H1 (cell line): ENCODE data around the gene SETD9. TPM values are rescaled to one million over a fixed set of nuclear protein-coding genes. Genes with fewer than 3 reads are reported as not detected.

Experiments
- CTCF ChIA-PET: fragments of 300-600 bp; sonication (Branson Sonifier 250); formaldehyde crosslinking; loops from one replicate; lab custom pipeline; 2021; ENCODE audit not compliant: partially characterized antibody; lab: Charles Lee
- POLR2A ChIA-PET: fragments of 300-600 bp; sonication (Branson Sonifier 250); formaldehyde crosslinking; loops from one replicate; lab custom pipeline; 2021; ENCODE audit warnings: inconsistent platforms; ENCODE audit not compliant: partially characterized antibody; lab: Charles Lee
- DNase-seq, 2 experiments: peaks; one replicate each; pipeline versions ENCODE4 v3.0.0 to v3.0.0-alpha.2; 2010 to 2022; ENCODE audit warnings: low spot score in 2 of 2, low read depth in 1 of 2, mixed read lengths in 1 of 2
- FAIRE-seq: peaks from 2 replicates; lab custom pipeline; 2011; peaks lifted over from hg19 to GRCh38; lab: Jason Lieb, UNC
- H2AFZ ChIP-seq: 2 replicates; pipeline ENCODE4 v1.8.1; 2012; ENCODE audit warnings: low read length, inconsistent platforms
- H2AK5ac ChIP-seq: 2 replicates; pipeline ENCODE4 v1.6.1; 2013; ENCODE audit warnings: low read depth, low read length
- H2BK120ac ChIP-seq: replicated peaks from 2 replicates; pipeline ENCODE3; 2013; ENCODE audit warnings: low read depth, low read length, inconsistent platforms
- H2BK12ac ChIP-seq: 2 replicates; pipeline ENCODE4 v1.6.1; 2013; ENCODE audit warnings: low read depth, low read length
- H2BK15ac ChIP-seq: 2 replicates; pipeline ENCODE4 v1.6.1; 2013; ENCODE audit warnings: low read length
- H2BK20ac ChIP-seq: 2 replicates; pipeline ENCODE4 v1.6.1; 2013; ENCODE audit warnings: low read length
- H2BK5ac ChIP-seq: 2 replicates; pipeline ENCODE4 v1.6.1; 2013; ENCODE audit warnings: low read depth, low read length
- H3K14ac ChIP-seq: 2 replicates; pipeline ENCODE4 v1.6.1; 2013; ENCODE audit warnings: inconsistent platforms; ENCODE audit not compliant: insufficient read length
- H3K18ac ChIP-seq: 2 replicates; pipeline ENCODE4 v1.6.1; 2013; ENCODE audit warnings: low read length; ENCODE audit errors: extremely low read depth
- H3K23ac ChIP-seq: 2 replicates; pipeline ENCODE4 v1.6.1; 2013; ENCODE audit warnings: inconsistent platforms; ENCODE audit not compliant: insufficient read length
- H3K23me2 ChIP-seq: 2 replicates; pipeline ENCODE4 v1.6.1; 2013; ENCODE audit warnings: low read depth, low read length
- H3K27ac ChIP-seq: 2 replicates; pipeline ENCODE4 v1.6.1; 2011; ENCODE audit warnings: low read depth, low read length, inconsistent platforms
- H3K27me3 ChIP-seq, 4 experiments: replicated peaks in 1 of 4; 1 replicate in 1 of 4; 2 replicates in 3 of 4; pipeline versions ENCODE4 v1.6.1 to v1.8.1; 2011 to 2013; ENCODE audit warnings: low read length in 3 of 4, mild to moderate bottlenecking in 3 of 4, inconsistent platforms in 2 of 4, mixed read lengths in 2 of 4, moderate library complexity in 1 of 4; ENCODE audit not compliant: control insufficient read depth in 3 of 4, insufficient read depth in 3 of 4; ENCODE audit errors: extremely low read depth in 1 of 4
- H3K36me3 ChIP-seq, 4 experiments: 2 replicates each; pipeline versions ENCODE4 v1.6.1 to v1.8.1; 2011 to 2013; ENCODE audit warnings: mild to moderate bottlenecking in 4 of 4, low read length in 3 of 4, moderate library complexity in 2 of 4, control low read depth in 1 of 4, inconsistent platforms in 1 of 4; ENCODE audit not compliant: insufficient read depth in 4 of 4, control insufficient read depth in 2 of 4
- H3K4ac ChIP-seq: replicated peaks from 2 replicates; pipeline ENCODE3; 2013; ENCODE audit warnings: low read length, low read depth, mixed read lengths, inconsistent platforms; ENCODE audit not compliant: insufficient read length
- H3K4me1 ChIP-seq, 4 experiments: replicated peaks in 1 of 4; 1 replicate in 1 of 4; 2 replicates in 3 of 4; pipeline versions ENCODE4 v1.6.1 to v1.8.1; 2011 to 2013; ENCODE audit warnings: low read length in 3 of 4, inconsistent platforms in 2 of 4, mixed read lengths in 1 of 4; ENCODE audit not compliant: insufficient read depth in 4 of 4, control insufficient read depth in 3 of 4
- H3K4me2 ChIP-seq, 2 experiments: 2 replicates each; pipeline versions ENCODE4 v1.6.1 to v1.8.1; 2011 to 2013; ENCODE audit warnings: low read depth in 2 of 2, low read length in 2 of 2, control low read depth in 1 of 2, inconsistent platforms in 1 of 2, mild to moderate bottlenecking in 1 of 2; ENCODE audit not compliant: insufficient read depth in 1 of 2
- H3K4me3 ChIP-seq, 4 experiments: fragments of 200-600, 300-600 bp in 1 of 4; sonication (generic), shearing (Covaris generic), sonication (Bioruptor Twin) in 1 of 4; 2 replicates each; pipeline versions ENCODE4 v1.5.1 to v1.8.1; 2011 to 2016; ENCODE audit warnings: low read length in 4 of 4, low read depth in 3 of 4, control low read depth in 2 of 4, inconsistent platforms in 2 of 4, mild to moderate bottlenecking in 2 of 4, mixed read lengths in 1 of 4, moderate library complexity in 1 of 4; ENCODE audit not compliant: insufficient read depth in 2 of 4; ENCODE audit errors: extremely low read depth in 1 of 4
- H3K56ac ChIP-seq: replicated peaks from 2 replicates; pipeline ENCODE3; 2013; ENCODE audit warnings: low read depth, mild to moderate bottlenecking, mixed read lengths, low read length, inconsistent platforms; ENCODE audit not compliant: insufficient read length
- H3K79me1 ChIP-seq: 2 replicates; pipeline ENCODE4 v1.6.1; 2013; ENCODE audit warnings: low read depth, low read length, control low read depth
- H3K79me2 ChIP-seq, 2 experiments: 2 replicates each; pipeline versions ENCODE4 v1.6.1 to v1.8.1; 2012 to 2013; ENCODE audit warnings: low read length in 2 of 2, mild to moderate bottlenecking in 2 of 2, inconsistent platforms in 1 of 2; ENCODE audit not compliant: insufficient read depth in 2 of 2, control insufficient read depth in 1 of 2
- H3K9ac ChIP-seq, 4 experiments: replicated peaks in 1 of 4; 1 replicate in 1 of 4; 2 replicates in 3 of 4; pipeline versions ENCODE4 v1.6.1 to v1.8.1; 2011 to 2013; ENCODE audit warnings: low read depth in 3 of 4, low read length in 3 of 4, control low read depth in 2 of 4, mild to moderate bottlenecking in 2 of 4, moderate library complexity in 2 of 4, inconsistent platforms in 1 of 4; ENCODE audit errors: extremely low read depth in 1 of 4
- H3K9me3 ChIP-seq, 2 experiments: 2 replicates each; pipeline versions ENCODE4 v1.6.1 to v1.8.1; 2012 to 2013; ENCODE audit warnings: mild to moderate bottlenecking in 2 of 2, moderate library complexity in 2 of 2, control low read depth in 1 of 2, inconsistent platforms in 1 of 2, low read depth in 1 of 2, low read length in 1 of 2, mixed read lengths in 1 of 2; ENCODE audit not compliant: insufficient read depth in 2 of 2
- H4K20me1 ChIP-seq, 2 experiments: replicated peaks in 1 of 2; 2 replicates each; pipeline versions ENCODE3 to v1.8.1; 2011 to 2013; ENCODE audit warnings: inconsistent platforms in 2 of 2, low read length in 2 of 2, mild to moderate bottlenecking in 1 of 2; ENCODE audit not compliant: insufficient read depth in 2 of 2, control insufficient read depth in 1 of 2
- H4K5ac ChIP-seq: 2 replicates; pipeline ENCODE4 v1.6.1; 2013; ENCODE audit warnings: low read length, low read depth, mixed read lengths, inconsistent platforms; ENCODE audit not compliant: insufficient read length
- H4K8ac ChIP-seq: 2 replicates; pipeline ENCODE4 v1.8.0; 2013; ENCODE audit warnings: mild to moderate bottlenecking, moderate library complexity, low read length, inconsistent platforms; ENCODE audit not compliant: insufficient read depth; ENCODE audit errors: extremely low read depth
- H4K91ac ChIP-seq: replicated peaks from 2 replicates; pipeline ENCODE3; 2013; ENCODE audit warnings: low read length, mixed read lengths, inconsistent platforms; ENCODE audit not compliant: insufficient read length
- ATF2 ChIP-seq: IDR thresholded peaks from 2 replicates; pipeline ENCODE4 v1.6.1; 2012; ENCODE audit warnings: low read length, inconsistent platforms
- BACH1 ChIP-seq: IDR thresholded peaks from 2 replicates; pipeline ENCODE4 v1.6.1; 2012; ENCODE audit warnings: low read length, improper control_type of control experiment
- CHD1 ChIP-seq: IDR thresholded peaks from 2 replicates; pipeline ENCODE4 v1.6.1; 2012; ENCODE audit warnings: low read depth, low read length, improper control_type of control experiment
- HDAC2 ChIP-seq, 2 experiments: fragments of 300-600 bp in 1 of 2; sonication (generic) in 1 of 2; IDR thresholded peaks; 2 replicates each; pipeline ENCODE4 v1.6.1; 2011 to 2012; ENCODE audit warnings: low read depth in 2 of 2, low read length in 2 of 2, mild to moderate bottlenecking in 2 of 2, moderate library complexity in 2 of 2, borderline replicate concordance in 1 of 2, inconsistent platforms in 1 of 2
- KDM1A ChIP-seq: fragments of 200-600, 300-600 bp; sonication (generic); IDR thresholded peaks from 2 replicates; pipeline ENCODE4 v1.7.1; 2016; ENCODE audit warnings: mild to moderate bottlenecking, low read length, borderline replicate concordance
- POLR2A ChIP-seq, 2 experiments: IDR thresholded peaks; 1 replicate in 1 of 2; 2 replicates in 1 of 2; pipeline ENCODE4 v1.6.1; 2011; ENCODE audit warnings: low read depth in 2 of 2, low read length in 2 of 2, mild to moderate bottlenecking in 2 of 2; ENCODE audit errors: control extremely low read depth in 1 of 2
- SIN3A ChIP-seq, 2 experiments: IDR thresholded peaks in 1 of 2; conservative IDR thresholded peaks in 1 of 2; 2 replicates each; pipeline ENCODE4 v1.6.1; 2011 to 2012; ENCODE audit warnings: low read length in 2 of 2, improper control_type of control experiment in 1 of 2, low read depth in 1 of 2, mild to moderate bottlenecking in 1 of 2
- TAF1 ChIP-seq: IDR thresholded peaks from 2 replicates; pipeline ENCODE4 v1.6.1; 2011; ENCODE audit warnings: mild to moderate bottlenecking, low read depth, low read length
- WGBS, 2 experiments: shearing (Covaris generic) in 1 of 2; methylation state at CpG; one replicate each; pipeline versions ENCODE4 v1.1.6 to v1.1.7; 2013 to 2015; ENCODE audit warnings: low lambda C conversion rate in 2 of 2, mixed read lengths in 2 of 2, inconsistent platforms in 1 of 2, low coverage in 1 of 2, missing lambda C conversion rate in 1 of 2; ENCODE audit not compliant: insufficient replicate concordance in 2 of 2, insufficient coverage in 1 of 2, insufficient read length in 1 of 2; ENCODE audit errors: extremely low coverage in 1 of 2, missing lambda C conversion rate in 1 of 2; 5-methylcytosine and 5-hydroxymethylcytosine counted together
- polyA plus RNA-seq, 7 experiments: library from polyadenylated mRNA; depleted of rRNA in 3 of 7; stranded (reverse) in 5 of 7; unstranded in 2 of 7; fragments of >200 nt in 5 of 7; fragments of 200-250 nt in 2 of 7; gene quantifications; 1 replicate in 5 of 7; 2 replicates in 1 of 7; 4 replicates in 1 of 7; pipeline versions ENCODE4 v1.2.1 to v1.2.3, GENCODE V29; 2011 to 2013; ENCODE audit warnings: missing spikeins in 2 of 7, mixed read lengths in 2 of 7
- total RNA-seq: library from RNA; stranded (reverse); fragmentation: NEBNext Ultra II Directional; extraction: Animal tissue kit (Norgen Biotek cat#: 25700); gene quantifications from 2 replicates; pipeline ENCODE4 v1.2.1, GENCODE V29; 2021

The SETD9 gene
- total and polyA plus RNA-seq, 2 of the 8 experiments (the other 6 are each of a cell fraction or from before 2014, with no cell fraction given), result 4.5 to 11.9 TPM

- Histone ChIP-seq H2AK5ac (peak overlapping the region; percentile 79; the same call in 1 of the 2 replicates), H2BK20ac (no peak overlapping the region), H4K5ac (peak overlapping the region; percentile 82), H2BK12ac (peak overlapping the region; percentile 55; the same call in 1 of the 2 replicates), H3K79me1 (no peaks in the 10 kb centered on the region), H3K4me2 (peak overlapping the region; percentile 90 to 95), H2AFZ (peak overlapping the region; percentile 31; the same call in 1 of the 2 replicates), H3K56ac (peak overlapping the region; percentile 82), H3K27me3 (no peaks in the 10 kb centered on the region), H3K79me2 (no peaks in the 10 kb centered on the region; a peak in 1 of 4 replicates), H3K4me1 (peaks cover 0 to 11% (median 5%) of the 10 kb centered on the region in 4 experiments; a peak in 5 of 7 replicates), H2BK5ac (peak overlapping the region; percentile 95), H2BK120ac (no peak overlapping the region), H3K14ac (no peak overlapping the region), H4K91ac (no peak overlapping the region), H3K9me3 (no peaks in the 10 kb centered on the region), H4K8ac (peak overlapping the region; percentile 95; the same call in 1 of the 2 replicates), H3K27ac (peak overlapping the region; percentile 93), H3K23ac (no peak overlapping the region), H2BK15ac (no peak overlapping the region), H4K20me1 (no peaks in the 10 kb centered on the region), H3K4me3 (peak overlapping the region; percentile 63 to 87 (median 79)), H3K18ac (peak overlapping the region; percentile 94), H3K23me2 (peaks cover 12% of the 10 kb centered on the region), H3K4ac (no peak overlapping the region), H3K36me3 (peaks cover 0 to 3% (median 0%) of the 10 kb centered on the region in 4 experiments; a peak in 1 of 8 replicates), H3K9ac (peak overlapping the region; percentile 88 to 98 (median 93))
- ChIA-PET POLR2A (interaction anchor here (0.6 to 3.1 kb wide), 24 partner anchors 8 to 487 kb away, joined by 3 to 30 read pairs (median 4); partner anchors contain the start of gene GPBP1), CTCF (interaction anchor here (0.8 to 3.2 kb wide), 6 partner anchors 9 to 640 kb away, joined by 3 to 14 read pairs (median 4); no protein-coding TSS in a partner anchor)
- DNase-seq, result no peak
- WGBS, 2 experiments, result 8% methylated on average over 29 of the region's 29 CpGs; no CpG with 5 or more reads in 1 of the 2 experiments
- no peak for FAIRE-seq
- peak in 1 of 2 experiments; percentile 43; a peak in 1 of 4 replicates for TF ChIP-seq SIN3A (conservative IDR thresholded peaks at IDR 0.05 in 1 of 2, IDR thresholded peaks at IDR 0.05 in 1 of 2; ENCODE audit: low read depth in 1 of 2, low read length in 2 of 2)
- TF ChIP-seq CHD1, result peak; percentile 62
- peak; percentile 34; the same call in 1 of the 2 replicates for TF ChIP-seq BACH1
- peak; percentile 44; the same call in 1 of the 2 replicates for TF ChIP-seq KDM1A
- TF ChIP-seq POLR2A (IDR thresholded peaks at IDR 0.05; ENCODE audit: control extremely low read depth in 1 of 2, low read depth in 2 of 2, low read length in 2 of 2), result peak; percentile 18 to 36; a peak in 2 of 3 replicates
- 0 out of 4 replicates have a peak, but pooled peaks of 1 of the 2 experiments have one; percentile 31 for TF ChIP-seq HDAC2 (IDR thresholded peaks at IDR 0.05; ENCODE audit: borderline replicate concordance in 1 of 2, low read depth in 2 of 2, low read length in 2 of 2)
- peak; percentile 56; the same call in 1 of the 2 replicates for TF ChIP-seq TAF1
- peak; percentile 73; the same call in 1 of the 2 replicates for TF ChIP-seq ATF2
These were observed 992 bp downstream of the SETD9 start for GRCh38 chr5:56910210-56910965.
